CD14-positive monocyte (primary cell): ENCODE results near the gene CCL25. TPM values are rescaled to one million over a fixed set of nuclear protein-coding genes. Genes with fewer than 3 reads are reported as not detected.
"Not testable (repeated sequence)": the region's sequence is repeated elsewhere in the genome, so short reads cannot be mapped to it uniquely, and the experiment has no call there.

Source experiments
- DNase-seq, 3 donors: peaks; one replicate each; pipeline ENCODE4 v3.0.0-alpha.2; 2011 to 2022
- H2AFZ ChIP-seq: 2 replicates; pipeline ENCODE4 v1.6.0; 2012; ENCODE audit warnings: mild to moderate bottlenecking, low read depth, low read length, inconsistent platforms; ENCODE audit not compliant: insufficient read depth, poor library complexity, severe bottlenecking
- H3K27ac ChIP-seq, 2 donors: 1 replicate in 1 of 2; 2 replicates in 1 of 2; pipeline ENCODE4 v1.5.1; 2012 to 2013; ENCODE audit warnings: low read length in 2 of 2, control low read depth in 1 of 2, inconsistent platforms in 1 of 2, low read depth in 1 of 2, mild to moderate bottlenecking in 1 of 2
- H3K27me3 ChIP-seq, 2 donors: one replicate each; pipeline versions ENCODE4 v1.6.0 to v1.6.1; 2011 to 2013; ENCODE audit warnings: low read length in 2 of 2; ENCODE audit not compliant: control insufficient read depth in 2 of 2, insufficient read depth in 2 of 2
- H3K36me3 ChIP-seq, 2 donors: replicated peaks in 1 of 2; 1 replicate in 1 of 2; 2 replicates in 1 of 2; pipeline versions ENCODE4 v1.5.1 to v1.6.1; 2012 to 2013; ENCODE audit warnings: low read length in 2 of 2, control low read depth in 1 of 2, inconsistent platforms in 1 of 2, mild to moderate bottlenecking in 1 of 2; ENCODE audit not compliant: insufficient read depth in 2 of 2, control insufficient read depth in 1 of 2
- H3K4me1 ChIP-seq, 2 donors: 1 replicate in 1 of 2; 2 replicates in 1 of 2; pipeline versions ENCODE4 v1.5.1 to v1.6.1; 2012 to 2013; ENCODE audit warnings: low read length in 2 of 2, control low read depth in 1 of 2, inconsistent platforms in 1 of 2, mild to moderate bottlenecking in 1 of 2, moderate library complexity in 1 of 2; ENCODE audit not compliant: insufficient read depth in 2 of 2, control insufficient read depth in 1 of 2
- H3K4me2 ChIP-seq: replicated peaks from 2 replicates; pipeline ENCODE3; 2012; ENCODE audit warnings: low read length, moderate library complexity, mild to moderate bottlenecking; ENCODE audit not compliant: poor library complexity, severe bottlenecking; ENCODE audit errors: extremely low read depth
- H3K4me3 ChIP-seq, 3 experiments: fragments of 200-600 bp in 1 of 3; sonication (generic) in 1 of 3; replicated peaks in 1 of 3; 1 replicate in 2 of 3; 2 replicates in 1 of 3; pipeline ENCODE4 v1.5.1; 2011 to 2013; ENCODE audit warnings: low read length in 3 of 3, mild to moderate bottlenecking in 3 of 3, control low read depth in 2 of 3, low read depth in 2 of 3, inconsistent platforms in 1 of 3, moderate library complexity in 1 of 3
- H3K79me2 ChIP-seq: 2 replicates; pipeline ENCODE4 v1.6.0; 2012; ENCODE audit warnings: mild to moderate bottlenecking, control low read depth, inconsistent platforms, low read length, moderate library complexity; ENCODE audit not compliant: insufficient read depth
- H3K9ac ChIP-seq: 2 replicates; pipeline ENCODE4 v1.6.0; 2017; ENCODE audit warnings: low read length, mild to moderate bottlenecking; ENCODE audit not compliant: insufficient read depth, poor library complexity, severe bottlenecking
- H3K9me3 ChIP-seq, 2 donors: replicated peaks in 1 of 2; 1 replicate in 1 of 2; 2 replicates in 1 of 2; pipeline versions ENCODE4 v1.5.1 to v1.6.1; 2012 to 2013; ENCODE audit warnings: low read length in 2 of 2, control low read depth in 1 of 2; ENCODE audit not compliant: control insufficient read depth in 1 of 2, insufficient read depth in 1 of 2
- H4K20me1 ChIP-seq: 2 replicates; pipeline ENCODE4 v1.6.0; 2012; ENCODE audit warnings: mild to moderate bottlenecking, low read length, control low read depth, moderate library complexity; ENCODE audit not compliant: insufficient read depth
- H3K27ac Mint-ChIP-seq, 7 donors: one replicate each; pipeline ENCODE4 v1.8.0; 2020; ENCODE audit warnings: mild to moderate bottlenecking in 7 of 7, mixed read lengths in 7 of 7, moderate library complexity in 6 of 7, inconsistent platforms in 2 of 7
- H3K27me3 Mint-ChIP-seq, 3 donors: one replicate each; pipeline ENCODE4 v1.8.0; 2021 to 2022; ENCODE audit warnings: low read depth in 3 of 3, mild to moderate bottlenecking in 3 of 3, mixed read lengths in 3 of 3, moderate library complexity in 3 of 3, inconsistent platforms in 1 of 3
- H3K36me3 Mint-ChIP-seq, 2 donors: one replicate each; pipeline ENCODE4 v1.8.0; 2020; ENCODE audit warnings: mixed read lengths in 2 of 2, inconsistent platforms in 1 of 2, mild to moderate bottlenecking in 1 of 2
- H3K4me1 Mint-ChIP-seq: one replicate; pipeline ENCODE4 v1.8.0; 2020; ENCODE audit warnings: mild to moderate bottlenecking, mixed read lengths
- H3K4me3 Mint-ChIP-seq, 2 donors: one replicate each; pipeline ENCODE4 v1.8.0; 2020; ENCODE audit warnings: mild to moderate bottlenecking in 2 of 2, mixed read lengths in 2 of 2, moderate library complexity in 1 of 2
- H3K9me3 Mint-ChIP-seq, 7 donors: one replicate each; pipeline ENCODE4 v1.8.0; 2020 to 2022; ENCODE audit warnings: mixed read lengths in 7 of 7, mild to moderate bottlenecking in 6 of 7, moderate library complexity in 6 of 7, inconsistent platforms in 2 of 7
- WGBS: methylation state at CpG from one replicate; pipeline ENCODE4 v1.1.5; 2013; ENCODE audit warnings: missing lambda C conversion rate; ENCODE audit not compliant: insufficient coverage; 5-methylcytosine and 5-hydroxymethylcytosine counted together
- intact Hi-C, 2 donors: fragments of 100-400 bp; cut with micrococcal nuclease; formaldehyde crosslinking; loops; one replicate each; pipeline versions ENCODE4 v1.15.0 to v1.15.1; 2023
- polyA plus RNA-seq, 3 donors: library from polyadenylated mRNA; depleted of rRNA in 1 of 3; unstranded in 2 of 3; stranded (reverse) in 1 of 3; fragments of 300-500 nt in 2 of 3; fragments of >200 nt in 1 of 3; fragmentation: Illumina TruSeq in 2 of 3; gene quantifications; 1 replicate in 2 of 3; 2 replicates in 1 of 3; pipeline ENCODE4 v1.2.3, GENCODE V29; 2012 to 2021
- TF ChIP-seq, protein P1 (sequence below): fragments of 200-600 bp; IDR thresholded peaks from one replicate; pipeline ENCODE4 v1.8.0; 2022; ENCODE audit warnings: antibody characterized with exemption, mild to moderate bottlenecking

Gene CCL25
- polyA plus RNA-seq, 3 donors, result not detected

DNA sequence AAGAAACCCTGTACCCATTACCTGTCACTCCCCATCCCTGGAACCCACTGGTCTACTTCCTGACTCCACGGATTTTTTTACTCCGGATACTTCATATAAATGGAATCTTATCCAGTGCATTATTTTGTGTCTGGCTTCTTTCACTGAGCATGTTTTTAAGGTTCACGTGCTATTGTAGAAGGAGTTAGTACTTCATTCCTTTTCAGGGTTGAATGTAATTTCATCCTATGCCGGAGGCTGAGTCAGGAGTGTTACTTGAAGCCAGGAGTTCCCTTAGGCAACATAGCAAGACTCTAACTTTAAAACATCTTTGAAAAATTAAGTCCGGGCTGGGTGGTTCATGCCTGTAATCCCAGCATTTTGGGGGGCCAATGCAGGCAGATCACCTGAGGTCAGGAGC lies 29.2 kb upstream of the CCL25 start:
- WGBS, result 100% methylated on average over 1 of the region's 5 CpGs
- Histone ChIP-seq H3K4me3 (no peak overlapping the region), H3K79me2 (no peaks in the 10 kb centered on the region), H3K27me3 (no peaks in the 10 kb centered on the region), H3K9ac (no peak overlapping the region), H3K36me3 (no peaks in the 10 kb centered on the region), H2AFZ (no peak overlapping the region), H3K4me2 (no peak overlapping the region), H3K27ac (no peak overlapping the region), H3K4me1 (no peaks in the 10 kb centered on the region), H4K20me1 (no peaks in the 10 kb centered on the region), H3K9me3 (no peaks in the 10 kb centered on the region)
- Mint-ChIP-seq H3K4me3 (no peak overlapping the region), H3K27ac (no peak overlapping the region), H3K36me3 (no peaks in the 10 kb centered on the region), H3K4me1 (no peaks in the 10 kb centered on the region), H3K27me3 (peaks cover 2 to 9% (median 4%) of the 10 kb centered on the region in 3 donors), H3K9me3 (no peaks in the 10 kb centered on the region)
- TF ChIP-seq, protein P1, sequence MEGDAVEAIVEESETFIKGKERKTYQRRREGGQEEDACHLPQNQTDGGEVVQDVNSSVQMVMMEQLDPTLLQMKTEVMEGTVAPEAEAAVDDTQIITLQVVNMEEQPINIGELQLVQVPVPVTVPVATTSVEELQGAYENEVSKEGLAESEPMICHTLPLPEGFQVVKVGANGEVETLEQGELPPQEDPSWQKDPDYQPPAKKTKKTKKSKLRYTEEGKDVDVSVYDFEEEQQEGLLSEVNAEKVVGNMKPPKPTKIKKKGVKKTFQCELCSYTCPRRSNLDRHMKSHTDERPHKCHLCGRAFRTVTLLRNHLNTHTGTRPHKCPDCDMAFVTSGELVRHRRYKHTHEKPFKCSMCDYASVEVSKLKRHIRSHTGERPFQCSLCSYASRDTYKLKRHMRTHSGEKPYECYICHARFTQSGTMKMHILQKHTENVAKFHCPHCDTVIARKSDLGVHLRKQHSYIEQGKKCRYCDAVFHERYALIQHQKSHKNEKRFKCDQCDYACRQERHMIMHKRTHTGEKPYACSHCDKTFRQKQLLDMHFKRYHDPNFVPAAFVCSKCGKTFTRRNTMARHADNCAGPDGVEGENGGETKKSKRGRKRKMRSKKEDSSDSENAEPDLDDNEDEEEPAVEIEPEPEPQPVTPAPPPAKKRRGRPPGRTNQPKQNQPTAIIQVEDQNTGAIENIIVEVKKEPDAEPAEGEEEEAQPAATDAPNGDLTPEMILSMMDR, result no peak
- intact Hi-C loops, result no loop called here
- DNase-seq, result no peak

DNA sequence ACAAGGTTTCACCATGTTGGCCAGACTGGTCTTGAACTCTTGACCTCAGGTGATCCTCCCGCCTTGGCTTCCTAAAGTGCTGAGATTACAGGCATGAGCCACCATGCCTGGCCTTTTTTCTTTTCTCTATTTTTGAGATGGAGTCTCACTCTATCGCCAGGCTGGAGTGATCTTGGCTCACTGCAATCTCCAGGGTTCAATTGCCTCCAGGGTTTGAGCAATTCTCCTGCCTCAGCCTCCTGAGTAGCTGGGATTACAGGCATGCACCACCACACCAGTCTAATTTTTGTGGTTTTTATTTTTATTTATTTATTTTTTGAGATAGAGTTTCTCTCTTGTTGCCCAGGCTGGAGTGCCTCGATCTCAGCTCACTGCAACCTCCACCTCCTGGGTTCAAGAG lies 28.3 kb upstream of the CCL25 start:
- H3K9me3 ChIP-seq, H3K27me3 ChIP-seq, H3K4me3 ChIP-seq, H3K9ac ChIP-seq, H3K4me2 ChIP-seq, H3K27me3 Mint-ChIP-seq, H3K36me3 Mint-ChIP-seq, H3K27ac Mint-ChIP-seq, DNase-seq, H3K36me3 ChIP-seq, H4K20me1 ChIP-seq, H3K27ac ChIP-seq, H3K4me3 Mint-ChIP-seq, H3K4me1 Mint-ChIP-seq, H3K79me2 ChIP-seq, H2AFZ ChIP-seq, intact Hi-C loops, H3K9me3 Mint-ChIP-seq, H3K4me1 ChIP-seq: not testable (repeated sequence)
- WGBS, result 100% methylated on average over 1 of the region's 3 CpGs
